Activated CD4-positive, alpha-beta T cell treated with anti-CD3 and anti-CD28 coated beads, Interleukin-2, amount 50 U/mL, for 48 hours (primary cell): ENCODE data around the gene GPR37L1.
"Not testable (repeated sequence)": the region's sequence is repeated elsewhere in the genome, so short reads cannot be mapped to it uniquely, and the experiment has no call there.

Source experiments
- DNase-seq, 2 experiments: peaks; one replicate each; pipeline ENCODE4 v3.0.0-alpha.2; 2020

GPR37L1 gene

DNA sequence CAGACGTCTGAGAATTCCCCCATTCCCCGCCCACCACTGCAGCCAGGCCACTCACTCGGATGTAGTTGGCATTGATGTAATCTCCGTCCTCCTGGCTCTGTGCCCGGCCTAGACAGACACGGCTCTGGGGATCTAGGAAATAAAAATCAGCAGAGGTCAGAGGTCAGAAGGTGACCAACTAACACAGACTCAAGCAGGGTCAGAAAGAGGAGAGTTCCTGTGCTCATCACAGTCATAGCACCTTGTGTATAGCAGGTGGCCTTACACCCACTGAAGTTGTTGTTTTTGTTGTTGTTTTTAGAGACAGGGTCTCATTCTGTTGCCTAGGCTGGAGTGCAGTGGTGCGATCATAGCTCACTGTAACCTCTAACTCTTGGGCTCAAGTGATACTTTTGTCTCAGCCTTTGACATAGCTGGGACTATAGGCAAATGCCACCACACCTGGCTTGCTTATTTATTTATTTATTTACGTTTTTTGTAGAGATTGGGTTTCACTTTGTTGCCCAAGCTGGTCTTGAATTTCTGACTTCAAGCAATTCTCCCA lies 32.8 kb downstream of the GPR37L1 start:
- DNase-seq = no peak

DNA sequence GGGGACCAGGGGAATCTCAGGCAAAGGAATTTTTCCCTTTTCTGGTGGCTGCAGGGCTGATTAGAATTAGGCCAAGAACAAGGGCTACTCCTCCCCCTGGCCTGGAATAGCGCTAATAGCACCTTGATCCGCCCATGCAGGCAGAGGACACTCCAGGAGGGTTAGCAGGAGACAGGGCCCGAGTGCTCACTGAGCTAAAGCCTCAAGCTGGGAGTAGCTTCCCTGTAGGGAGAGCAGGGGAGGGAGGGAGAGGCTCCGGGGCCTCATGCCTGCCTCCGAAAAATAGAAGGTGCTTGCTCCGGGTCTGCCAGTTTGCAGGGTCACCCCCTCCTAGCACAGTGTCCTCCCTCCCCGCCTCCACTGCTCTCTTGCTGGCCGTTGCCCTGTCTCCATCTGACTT lies 33.9 kb downstream of the GPR37L1 start:
- no peak for DNase-seq

DNA sequence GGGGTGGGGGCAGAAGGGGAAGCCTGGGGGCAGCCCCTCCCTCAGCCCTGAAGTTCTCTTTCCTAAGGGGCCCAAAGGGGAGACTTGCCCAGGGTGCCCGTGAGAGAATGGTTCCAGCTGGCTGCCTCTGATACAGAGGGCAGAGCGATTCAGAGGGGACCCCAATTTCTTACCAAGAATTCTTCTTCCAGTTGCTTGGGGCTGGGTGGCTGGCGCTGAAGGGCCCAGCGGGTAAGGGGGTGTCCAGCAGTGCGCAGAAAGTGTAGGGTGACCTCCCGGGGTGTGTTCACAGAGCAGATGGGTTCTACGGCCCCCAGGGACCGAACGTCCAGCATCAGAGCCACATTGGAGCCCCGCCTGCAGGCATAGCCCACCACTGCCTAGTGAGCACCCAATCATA lies 35.2 kb downstream of the GPR37L1 start:
- no peak for DNase-seq

DNA sequence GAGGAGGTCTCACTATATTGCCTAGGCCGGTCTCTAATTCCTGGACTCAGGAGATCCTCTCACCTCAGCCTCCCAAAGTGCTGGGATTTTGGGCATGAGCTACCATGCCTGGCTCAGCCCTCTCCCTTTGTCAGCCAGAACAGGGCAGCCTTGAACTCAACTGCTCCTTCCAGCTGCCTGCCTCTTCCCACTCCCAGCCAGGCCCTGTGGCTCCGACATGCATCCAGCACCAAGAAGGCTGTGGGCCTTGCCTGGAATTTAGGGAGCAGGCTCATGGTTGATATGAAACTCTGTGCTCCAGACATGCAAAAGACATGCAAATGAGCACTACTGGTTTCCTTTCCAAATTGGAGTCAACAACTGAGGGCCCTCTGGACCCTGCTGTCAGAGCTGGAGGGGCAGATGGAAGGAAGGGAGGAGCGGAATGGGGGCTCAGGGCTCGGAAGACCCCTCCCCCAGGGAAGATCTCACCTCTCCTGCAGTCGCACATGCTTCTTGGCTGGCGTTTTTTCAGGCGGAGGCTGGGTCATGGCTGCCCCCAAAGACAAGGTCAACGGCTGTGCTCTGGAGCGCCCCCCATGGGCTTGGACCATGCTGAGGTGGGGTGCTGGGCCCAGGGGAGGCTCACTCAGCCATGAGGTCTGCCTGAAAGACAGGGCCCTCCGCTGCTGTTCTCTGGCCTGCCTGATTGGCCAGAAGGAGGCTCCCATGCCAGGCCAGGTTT lies 36.3 kb downstream of the GPR37L1 start:
- peak; percentile 58 to 65 for DNase-seq

DNA sequence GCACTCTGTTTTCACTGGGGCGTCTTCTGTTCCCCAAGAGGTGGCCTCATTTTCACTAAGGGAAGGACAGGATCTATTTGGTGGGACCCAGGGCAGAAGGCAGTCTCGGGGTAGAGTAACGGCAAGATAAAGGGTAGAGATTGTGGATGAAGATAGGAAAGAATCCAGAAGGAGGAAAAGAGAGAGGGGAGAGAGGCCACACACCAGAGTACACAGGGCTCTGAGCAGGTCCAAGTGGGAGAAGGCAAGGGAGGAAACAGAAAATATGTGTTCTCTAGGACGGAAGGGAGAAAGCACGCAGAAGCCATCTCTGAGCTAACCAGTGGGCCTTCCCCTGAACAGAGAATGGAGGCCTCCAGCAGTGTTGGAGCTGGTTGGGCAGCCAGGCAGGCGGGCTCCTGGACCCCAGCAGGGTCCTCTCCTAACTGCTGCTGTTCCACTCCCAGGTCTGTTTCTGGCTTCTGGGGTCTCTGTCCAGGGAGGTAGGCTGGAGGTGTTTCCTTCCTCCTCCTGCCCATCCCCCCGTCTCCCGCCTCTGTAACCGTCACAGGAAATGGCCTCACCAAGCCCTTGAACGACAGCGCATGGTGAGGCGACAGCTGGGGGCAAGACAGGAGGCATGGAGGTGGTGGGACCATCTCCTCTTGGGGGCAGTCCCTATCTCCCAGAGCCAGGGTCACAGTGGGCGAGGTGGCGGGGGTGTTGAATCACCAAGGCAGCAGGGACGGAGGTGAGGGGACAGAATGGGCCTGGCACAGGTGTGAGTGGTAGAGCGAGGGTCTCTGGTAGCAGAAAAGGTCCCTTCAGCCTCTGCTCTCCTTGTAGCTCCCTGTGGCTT lies 37.0 kb downstream of the GPR37L1 start:
- peak; percentile 79 to 85 for DNase-seq

DNA sequence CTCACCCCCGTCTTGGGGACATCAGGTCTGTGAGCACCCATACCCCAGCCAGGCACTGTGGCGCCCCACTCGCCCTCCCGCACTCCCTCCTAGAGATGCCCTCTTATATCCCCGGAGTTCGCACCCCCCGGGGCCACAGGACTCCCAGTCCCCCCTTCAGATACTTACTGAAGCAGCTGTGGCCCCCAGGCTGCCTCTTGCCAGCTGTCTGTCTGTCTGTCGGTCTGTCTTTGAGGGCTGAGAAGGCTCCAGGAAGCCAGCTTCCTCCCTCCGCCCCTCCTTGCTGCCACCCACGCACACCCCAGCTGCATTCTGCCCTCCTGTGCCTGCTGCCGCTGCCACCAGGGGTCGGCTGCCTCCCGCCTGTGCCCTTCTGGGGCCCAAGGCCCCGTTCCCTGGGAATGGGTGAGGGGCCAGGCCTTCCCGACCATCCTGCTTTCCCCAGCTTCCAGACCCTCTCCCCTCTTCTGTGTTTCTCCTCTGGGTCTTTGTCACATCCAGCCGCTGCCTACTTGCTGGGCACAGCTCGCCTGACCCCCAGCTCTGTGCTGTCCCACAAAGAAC lies 37.7 kb downstream of the GPR37L1 start, which contains the start of gene PTPN7:
Gene PTPN7, minus strand, starts transcription at position 226 of the 564 bp plus-strand sequence. CDS start 1,200 bp downstream, outside the sequence.
- peak; percentile 94 to 95 for DNase-seq

DNA sequence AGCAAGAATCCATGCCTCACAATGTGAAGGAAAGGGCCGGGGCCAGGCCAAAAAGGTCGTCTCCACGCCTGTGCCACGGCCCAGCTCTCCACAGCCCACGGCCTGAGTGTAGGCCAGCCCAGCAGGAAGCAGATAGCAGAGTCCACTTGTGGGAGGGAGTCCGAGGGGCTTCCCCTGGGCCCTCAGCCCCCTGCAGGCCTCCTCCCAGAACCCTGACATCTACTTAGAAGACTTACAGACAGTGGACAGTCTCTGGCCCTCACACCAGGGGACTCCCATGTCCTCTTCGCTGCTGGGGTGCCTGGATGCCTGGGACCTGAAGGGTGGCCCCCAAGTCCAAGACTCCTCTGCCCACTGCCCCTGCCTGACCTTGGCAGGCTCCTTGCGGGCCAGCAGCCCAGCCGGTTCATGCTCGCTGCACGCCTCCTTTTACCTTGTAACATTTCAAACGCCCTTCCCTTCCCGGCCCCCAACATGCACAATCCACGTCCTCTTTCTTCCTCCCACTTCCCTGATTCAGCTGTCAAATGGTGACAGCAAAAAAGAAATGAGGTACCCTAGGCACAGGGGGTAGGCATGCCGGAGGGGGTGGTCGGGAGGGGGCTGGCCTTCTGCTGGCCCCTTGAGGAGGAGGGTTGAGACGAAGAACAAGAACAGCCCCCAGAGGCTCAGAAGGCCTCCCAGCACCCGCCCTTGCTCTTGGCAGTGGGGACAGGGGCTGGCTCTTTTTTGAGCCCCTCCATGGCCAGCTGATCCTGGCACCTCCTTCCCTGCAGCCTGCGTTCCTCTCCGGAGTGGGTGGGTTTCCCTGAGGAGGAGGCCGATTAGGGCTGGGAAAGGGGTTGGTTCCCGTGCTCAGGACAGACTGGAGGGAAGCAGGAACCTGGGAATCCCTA lies 38.7 kb downstream of the GPR37L1 start:
- peak in 1 of 2 experiments; percentile 36 for DNase-seq

DNA sequence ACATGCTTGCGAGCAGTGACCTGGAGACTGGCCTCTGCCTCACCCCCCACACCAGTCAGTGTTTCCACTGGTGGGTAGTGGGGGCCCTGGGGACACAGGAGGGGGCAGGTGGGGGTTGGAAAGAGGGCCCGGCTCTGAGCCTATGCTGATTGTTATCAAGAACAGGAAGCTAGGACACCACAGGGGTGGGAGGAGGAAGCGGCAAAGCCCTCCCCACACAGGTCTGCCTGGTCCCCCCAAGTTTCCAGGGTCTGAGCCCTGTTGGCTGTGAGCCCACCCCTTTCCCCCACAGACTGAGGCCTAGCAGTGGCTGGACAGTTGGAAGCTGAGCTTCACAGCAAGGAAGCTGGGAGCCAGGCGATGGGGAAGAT lies 39.3 kb downstream of the GPR37L1 start:
- peak; percentile 67 to 75 for DNase-seq

DNA sequence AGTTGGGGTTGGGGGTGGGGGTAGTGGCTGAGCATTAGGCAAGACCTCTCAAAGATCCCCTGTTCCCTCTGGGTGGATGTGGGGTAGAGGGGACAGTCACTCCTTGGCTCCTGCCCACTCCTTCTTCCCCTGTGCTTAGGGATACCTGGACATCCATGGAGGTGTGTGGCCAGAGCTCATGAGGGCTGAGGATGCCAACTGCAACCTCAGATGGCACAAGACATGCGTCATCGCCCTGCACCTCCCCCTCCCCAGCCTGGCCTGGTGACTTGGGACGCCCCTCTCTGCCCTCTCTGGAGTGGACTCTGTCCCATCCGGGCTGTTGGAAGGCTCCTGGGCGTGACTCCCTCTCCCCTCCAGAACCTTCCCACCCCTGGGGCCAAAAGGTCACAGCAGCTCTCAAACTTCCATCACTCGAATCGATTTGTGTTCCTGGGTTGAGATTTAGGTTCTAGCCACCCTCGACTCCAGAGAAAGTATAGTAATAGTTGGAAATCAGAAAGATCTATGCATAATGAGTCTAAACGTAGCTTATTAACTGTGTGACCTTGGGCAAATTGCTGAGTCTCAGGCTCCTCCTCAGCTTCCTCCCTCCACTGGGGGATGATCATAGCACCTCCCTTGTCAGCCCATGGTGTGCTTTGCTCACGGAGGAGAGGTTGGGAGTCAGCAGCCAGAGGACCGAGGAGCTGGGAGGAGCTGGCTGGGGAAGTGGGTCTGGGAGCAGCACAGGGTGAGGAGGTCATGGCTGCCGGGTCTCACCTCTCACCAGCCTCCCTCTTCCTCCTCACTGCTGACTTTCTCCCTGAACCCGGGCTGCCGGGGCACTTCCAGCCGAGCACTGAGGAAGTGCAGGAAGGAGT lies 39.9 kb downstream of the GPR37L1 start:
- peak; percentile 54 to 58 for DNase-seq

DNA sequence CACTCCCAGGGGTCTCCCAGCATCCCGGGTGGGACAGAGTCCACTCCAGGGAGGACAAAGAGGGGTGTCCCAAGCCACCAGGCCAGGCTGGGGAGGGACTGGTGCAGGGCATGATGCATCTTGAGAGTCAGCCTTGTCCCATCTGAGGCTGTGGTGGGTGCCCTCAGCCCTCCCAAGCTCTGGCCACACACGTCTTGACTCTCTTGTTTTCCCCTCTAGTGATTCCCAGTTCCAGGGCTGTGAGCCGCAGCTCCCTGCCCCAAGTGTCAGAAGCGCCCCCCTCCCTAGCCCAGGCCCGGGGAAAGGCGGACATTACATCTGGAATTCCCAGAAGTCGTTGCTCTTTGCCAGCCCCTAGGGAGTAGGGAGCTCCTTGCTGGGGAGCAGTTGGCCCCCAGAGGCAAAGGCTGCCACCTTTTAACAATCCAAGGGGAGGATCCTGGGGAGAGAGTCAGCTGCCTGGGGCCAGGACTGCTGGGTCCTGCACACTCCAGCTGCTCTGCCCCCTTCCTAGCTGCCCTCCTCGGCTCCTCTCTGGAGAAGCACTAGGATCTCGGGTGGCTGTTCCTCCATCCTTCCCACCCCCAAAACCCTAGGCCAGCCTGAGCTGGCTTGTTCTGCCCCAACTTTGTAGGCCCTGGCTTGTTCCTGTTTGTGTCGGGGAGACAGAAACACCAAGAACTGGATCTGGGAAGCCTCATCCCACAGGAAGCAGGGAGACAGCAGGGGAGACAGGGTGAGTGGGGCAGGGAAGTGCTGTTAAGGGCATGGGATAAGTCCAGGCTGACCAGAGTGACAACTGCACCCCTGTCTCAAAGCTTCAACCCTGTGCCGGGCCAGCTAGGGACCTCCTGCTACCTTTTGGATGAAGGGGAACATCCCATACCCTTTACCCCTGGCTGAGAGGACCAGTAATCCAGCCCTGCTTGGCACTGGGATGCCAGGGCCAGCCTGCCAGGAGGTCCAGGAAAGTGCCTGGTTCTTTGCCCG lies 40.9 kb downstream of the GPR37L1 start:
- DNase-seq = no peak

DNA sequence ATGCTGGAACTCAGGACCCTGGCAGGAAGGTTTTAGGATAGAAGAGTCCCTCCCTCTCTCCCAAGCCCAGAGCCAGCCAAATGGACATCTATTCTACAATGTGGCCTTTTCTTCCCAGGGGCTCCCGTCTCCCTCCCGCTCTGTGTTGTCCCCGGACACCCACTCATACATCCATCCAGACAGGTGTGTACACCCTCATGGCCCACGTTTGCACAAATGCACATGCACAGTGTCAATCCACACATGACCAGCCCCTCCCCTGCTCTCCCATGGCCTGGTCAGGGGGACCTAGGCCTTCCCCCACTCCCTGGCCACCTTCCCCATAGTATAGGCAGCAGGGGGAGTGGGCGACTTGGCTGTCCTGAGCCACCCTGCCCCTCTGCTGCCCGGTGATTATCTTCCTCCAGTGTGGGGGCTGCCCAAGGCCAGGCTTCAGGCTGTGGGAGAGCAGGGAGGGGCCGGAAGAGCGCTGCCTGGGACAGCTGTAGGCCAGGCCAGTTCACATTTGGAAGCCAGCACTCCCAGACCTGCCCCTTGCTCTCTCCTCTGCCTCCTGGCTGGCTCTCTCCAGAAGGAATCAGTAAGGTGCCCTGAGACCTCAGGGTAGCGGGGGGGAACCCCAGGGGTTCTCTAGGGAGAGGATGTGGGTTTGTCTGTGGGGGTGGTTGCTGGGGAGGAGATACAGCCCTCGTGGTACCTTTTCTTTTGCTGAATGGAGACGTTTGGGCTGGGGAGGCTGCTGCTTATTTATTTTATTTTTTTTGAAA lies 41.7 kb downstream of the GPR37L1 start:
- peak; percentile 65 to 78 for DNase-seq

DNA sequence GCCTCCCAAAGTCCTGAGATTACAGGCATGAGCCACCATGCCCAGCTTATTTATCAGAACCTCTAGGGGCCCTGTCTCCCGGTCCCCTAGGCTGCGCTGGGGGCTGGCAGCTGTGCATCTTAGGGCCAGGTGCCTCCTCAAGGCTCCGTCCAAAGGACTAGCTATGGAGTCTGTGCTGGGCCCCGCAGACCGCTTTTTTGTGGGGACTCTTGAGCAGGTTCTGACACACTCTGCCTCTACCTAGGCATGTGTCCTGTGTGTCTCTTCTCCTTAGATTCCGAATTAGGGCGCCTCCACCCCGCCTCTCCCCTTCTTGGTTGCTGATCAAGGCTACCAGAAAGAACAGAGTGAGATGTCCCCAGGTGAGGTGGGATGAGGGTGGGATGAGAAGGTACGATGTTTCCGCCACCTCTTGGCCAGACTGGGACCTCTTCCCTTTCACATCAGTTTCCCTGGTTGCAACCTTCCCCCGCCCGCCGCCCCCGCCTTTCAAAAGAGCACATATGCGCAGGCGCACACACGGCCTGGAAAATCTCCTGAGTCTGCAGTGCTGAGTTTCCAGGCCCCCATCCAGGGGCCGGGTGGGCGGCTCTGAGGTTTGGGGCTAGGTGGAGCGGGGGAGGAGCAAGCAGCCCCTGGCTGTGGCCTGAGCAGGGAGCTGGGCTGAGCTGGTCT lies 42.7 kb downstream of the GPR37L1 start:
- DNase-seq = peak; percentile 77 to 83

DNA sequence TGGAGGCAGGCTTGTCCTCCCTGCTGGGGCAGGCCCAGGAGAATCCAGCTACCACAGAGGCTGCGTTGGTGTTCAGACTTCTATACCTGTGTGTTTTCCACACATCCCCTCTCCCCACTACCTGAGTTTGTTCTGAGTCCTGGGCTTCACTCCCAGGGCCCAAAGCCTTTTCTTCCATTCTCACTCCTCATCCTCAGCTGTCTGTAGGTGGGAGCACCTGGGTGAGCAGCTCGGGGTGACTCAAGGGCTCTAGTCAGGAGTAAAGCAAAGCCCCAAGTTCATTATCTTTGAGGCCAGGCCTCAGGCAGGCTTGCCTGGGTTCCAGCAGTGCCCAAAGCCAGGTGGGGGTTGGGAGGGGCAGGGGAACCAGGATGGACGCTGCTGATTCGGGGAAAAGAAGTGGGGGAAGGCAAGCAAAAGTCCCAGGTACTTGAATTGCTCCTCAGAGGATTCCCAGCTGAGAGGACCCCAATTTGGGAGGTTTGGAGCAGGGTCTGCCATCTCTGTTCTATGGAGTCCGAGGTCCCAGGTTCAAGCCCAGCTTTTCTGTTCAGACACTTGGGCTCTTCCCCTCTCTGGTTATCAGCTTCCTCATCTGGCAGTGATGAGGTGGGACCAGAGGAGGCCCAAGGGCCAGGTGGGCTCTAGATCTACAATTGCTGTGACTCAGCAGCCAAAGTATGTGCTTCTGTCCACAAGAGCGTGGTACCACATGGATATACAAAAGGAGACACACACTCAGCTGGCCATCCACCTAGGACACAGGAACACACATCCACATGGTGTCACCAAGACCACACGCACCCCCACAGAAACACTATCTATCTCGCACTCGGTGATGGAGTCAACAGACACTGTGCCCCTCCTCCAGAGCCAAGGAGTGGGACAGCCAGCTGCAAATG lies 43.5 kb downstream of the GPR37L1 start:
- no peak for DNase-seq

DNA sequence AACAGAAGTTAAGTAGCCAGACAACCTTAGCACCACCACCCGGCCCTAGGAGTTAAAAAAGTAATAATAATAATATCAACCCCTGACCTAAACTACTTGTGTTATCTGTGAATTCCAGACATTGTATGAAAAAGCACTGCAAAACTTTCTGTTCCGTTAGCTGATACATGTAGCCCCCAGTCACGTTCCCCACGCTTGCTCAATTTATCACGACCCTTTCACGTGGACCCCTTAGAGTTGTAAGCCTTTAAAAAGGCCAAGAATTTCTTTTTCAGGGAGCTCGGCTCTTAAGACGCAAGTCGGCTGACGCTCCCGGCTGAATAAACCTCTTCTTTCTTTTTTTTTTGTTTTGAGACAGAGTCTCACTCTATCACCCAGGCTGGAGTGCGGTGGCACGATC lies 44.3 kb downstream of the GPR37L1 start:
- not testable (repeated sequence) for DNase-seq

DNA sequence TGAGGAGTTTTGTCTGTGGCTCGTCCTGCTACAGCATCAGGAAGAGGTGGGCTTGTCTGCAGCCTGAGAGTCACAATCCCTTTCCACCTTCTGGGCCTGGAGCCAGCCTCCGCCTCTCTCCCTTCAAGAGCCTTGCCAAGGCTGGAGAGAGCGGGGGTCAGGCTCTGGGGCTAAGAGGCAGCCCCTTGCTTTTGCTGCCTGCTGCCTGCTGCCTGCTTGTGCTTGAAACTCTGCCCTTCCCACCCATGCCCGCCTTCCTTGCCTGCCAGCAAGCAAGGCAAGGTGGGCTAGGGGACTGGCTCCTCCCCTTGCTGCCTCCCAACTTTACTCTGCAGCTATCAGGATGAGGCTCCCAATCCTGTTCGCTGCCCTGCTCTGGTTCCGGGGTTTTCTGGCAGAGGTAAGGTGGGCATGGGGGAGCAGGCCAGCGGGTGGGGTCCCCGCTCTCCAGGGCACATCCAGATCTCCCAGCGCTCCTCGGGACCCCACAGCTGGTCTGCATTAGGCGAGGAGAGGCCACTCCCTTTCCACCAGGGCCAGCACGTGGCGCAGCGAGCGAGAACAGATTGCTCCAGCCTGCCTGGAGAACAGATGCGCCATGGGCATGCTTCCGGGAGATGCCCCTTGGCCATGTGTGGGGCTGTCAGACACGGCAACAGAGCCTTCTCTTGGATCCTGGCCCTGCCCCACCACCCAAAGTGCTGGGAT lies 45.1 kb downstream of the GPR37L1 start:
- DNase-seq = no peak

DNA sequence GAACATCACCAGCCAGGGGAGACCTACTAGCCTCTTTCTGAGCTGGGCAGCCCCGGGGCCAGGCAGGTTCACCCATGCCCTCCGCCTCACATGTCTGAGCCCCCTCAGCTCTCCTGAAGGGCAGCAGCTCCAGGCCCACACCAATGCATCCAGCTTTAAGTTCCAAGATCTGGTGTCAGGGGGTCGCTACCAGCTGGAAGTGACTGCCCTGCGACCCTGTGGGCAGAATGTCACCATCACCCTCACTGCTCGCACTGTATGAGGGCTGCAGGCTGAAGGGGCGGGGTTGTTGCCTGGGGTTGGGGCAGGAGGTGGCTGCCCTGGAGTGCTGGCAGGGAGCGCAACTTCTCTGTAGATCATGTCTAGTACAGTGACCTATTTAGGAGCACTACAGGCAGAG lies 46.1 kb downstream of the GPR37L1 start:
- DNase-seq = no peak

DNA sequence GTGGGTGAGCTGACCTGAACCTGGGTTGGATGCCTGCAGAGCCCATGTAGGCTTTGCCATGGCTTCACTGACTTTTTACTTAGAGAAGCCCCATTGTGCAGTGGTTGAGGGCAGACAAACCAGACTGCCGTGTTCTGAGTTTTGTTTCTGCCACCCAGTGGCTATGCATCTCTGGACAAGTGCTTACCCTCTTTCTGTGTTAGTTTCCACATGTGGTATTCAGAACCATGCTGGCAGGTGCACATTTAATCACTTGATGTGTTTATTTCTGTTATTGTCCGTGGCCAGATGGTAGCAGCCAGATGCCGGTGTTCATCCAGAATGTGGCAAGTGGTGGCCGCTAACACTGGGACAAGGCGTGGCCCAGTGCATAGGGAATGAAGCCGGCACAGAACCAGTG lies 48.0 kb downstream of the GPR37L1 start:
- DNase-seq = no peak
